T-cell (primary cell): Measurements from ENCODE around the gene MIOX. TPM values are rescaled to one million over a fixed set of nuclear protein-coding genes. Genes with fewer than 3 reads are reported as not detected.

Experiments
- ATAC-seq, 4 experiments: fragments of 200-7000 bp in 3 of 4; fragments of 150-1000 bp in 1 of 4; cut with Tn5 transposase; replicated peaks in 1 of 4; 1 replicate in 3 of 4; 2 replicates in 1 of 4; pipeline ENCODE4 v1.10.0; 2021; ENCODE audit warnings: moderate library complexity in 3 of 4, mild to moderate bottlenecking in 2 of 4, moderate number of reproducible peaks in 1 of 4
- CTCF ChIA-PET, 2 donors: fragments of 300-600 bp; sonication (Branson Sonifier 250); formaldehyde crosslinking; loops; one replicate each; lab custom pipeline; 2022; ENCODE audit warnings: antibody characterized with exemption in 2 of 2; lab: Charles Lee
- POLR2A ChIA-PET, 2 donors: fragments of 300-600 bp; sonication (Branson Sonifier 250); formaldehyde crosslinking; loops; one replicate each; lab custom pipeline; 2022; ENCODE audit warnings: antibody characterized with exemption in 2 of 2; lab: Charles Lee
- DNase-seq, 35 experiments: peaks; one replicate each; pipeline versions ENCODE4 v3.0.0 to v3.0.0-alpha.2; 2013 to 2023
- H3K27ac ChIP-seq: one replicate; pipeline ENCODE4 v1.5.1; 2013; ENCODE audit warnings: low read length
- H3K27me3 ChIP-seq, 2 experiments: replicated peaks in 1 of 2; 1 replicate in 1 of 2; 2 replicates in 1 of 2; pipeline versions ENCODE4 v1.6.1 to v1.7.0; 2013; ENCODE audit warnings: low read length in 1 of 2, mixed read lengths in 1 of 2; ENCODE audit not compliant: control insufficient read depth in 2 of 2, insufficient read depth in 2 of 2; ENCODE audit errors: extremely low read depth in 1 of 2
- H3K36me3 ChIP-seq, 2 donors: 1 replicate in 1 of 2; 2 replicates in 1 of 2; pipeline versions ENCODE4 v1.6.1 to v1.7.0; 2013; ENCODE audit warnings: low read length in 1 of 2; ENCODE audit not compliant: control insufficient read depth in 2 of 2, insufficient read depth in 1 of 2; ENCODE audit errors: extremely low read depth in 1 of 2
- H3K4me1 ChIP-seq, 2 experiments: 1 replicate in 1 of 2; 2 replicates in 1 of 2; pipeline versions ENCODE4 v1.6.1 to v1.7.0; 2013; ENCODE audit warnings: low read length in 2 of 2, mixed read lengths in 1 of 2; ENCODE audit not compliant: insufficient read depth in 2 of 2, control insufficient read depth in 1 of 2; ENCODE audit errors: extremely low read depth in 1 of 2
- H3K4me3 ChIP-seq, 2 donors: 1 replicate in 1 of 2; 2 replicates in 1 of 2; pipeline versions ENCODE4 v1.5.1 to v1.7.0; 2013; ENCODE audit warnings: mild to moderate bottlenecking in 2 of 2, low read length in 1 of 2, moderate library complexity in 1 of 2; ENCODE audit not compliant: control insufficient read depth in 1 of 2; ENCODE audit errors: extremely low read depth in 1 of 2
- H3K9me3 ChIP-seq: 2 replicates; pipeline ENCODE4 v1.7.0; 2013
- H3K27ac Mint-ChIP-seq, 2 donors: one replicate each; pipeline ENCODE4 v1.8.0; 2020 to 2021; ENCODE audit warnings: mild to moderate bottlenecking in 2 of 2, mixed read lengths in 2 of 2
- H3K27me3 Mint-ChIP-seq, 2 donors: one replicate each; pipeline ENCODE4 v1.8.0; 2021 to 2022; ENCODE audit warnings: mixed read lengths in 2 of 2
- H3K36me3 Mint-ChIP-seq: one replicate; pipeline ENCODE4 v1.8.0; 2021; ENCODE audit warnings: mixed read lengths
- H3K4me1 Mint-ChIP-seq, 3 donors: one replicate each; pipeline ENCODE4 v1.8.0; 2020 to 2022; ENCODE audit warnings: mixed read lengths in 3 of 3, mild to moderate bottlenecking in 1 of 3
- H3K4me3 Mint-ChIP-seq, 3 donors: one replicate each; pipeline ENCODE4 v1.8.0; 2020 to 2022; ENCODE audit warnings: mild to moderate bottlenecking in 3 of 3, mixed read lengths in 3 of 3, moderate library complexity in 3 of 3
- H3K9me3 Mint-ChIP-seq, 3 donors: one replicate each; pipeline ENCODE4 v1.8.0; 2020 to 2022; ENCODE audit warnings: mixed read lengths in 3 of 3
- WGBS: methylation state at CpG from one replicate; pipeline ENCODE4 v1.1.5; 2013; ENCODE audit warnings: missing lambda C conversion rate; ENCODE audit not compliant: insufficient coverage; 5-methylcytosine and 5-hydroxymethylcytosine counted together
- total RNA-seq, 35 experiments: library from RNA in 6 of 35; stranded (reverse) in 6 of 35; fragments of 120-200 nt in 1 of 35; gene quantifications; one replicate each; pipeline versions ENCODE4 v1.2.1 to v1.2.4 and lab custom pipeline; 2013 to 2026

The MIOX gene
- total RNA-seq, 5 donors from 2014 or later (not counting 1 experiment from before 2014, with no cell fraction given) = 0.36 to 0.70 (median 0.54) TPM; not detected in 1

GRCh38 chr22:50522208-50522805 is 35.6 kb downstream of the MIOX start:
- no peaks in the 10 kb centered on the region for H3K27me3 Mint-ChIP-seq
- Histone ChIP-seq H3K27ac (no peak overlapping the region), H3K9me3 (no peaks in the 10 kb centered on the region), H3K36me3 (peaks cover 43 to 56% of the 10 kb centered on the region in 2 donors), H3K27me3 (no peaks in the 10 kb centered on the region), H3K4me1 (peaks cover 6 to 24% of the 10 kb centered on the region in 2 experiments), H3K4me3 (no peak overlapping the region)
- H3K4me1 Mint-ChIP-seq = peaks cover 12 to 15% (median 14%) of the 10 kb centered on the region in 3 donors
- no peak for DNase-seq
- POLR2A ChIA-PET = interaction anchor here in 1 of 2 donors (0.8 kb wide), 1 partner anchor 16 kb away, joined by 3 read pairs; no protein-coding TSS in a partner anchor
- no peak overlapping the region for H3K4me3 Mint-ChIP-seq
- peaks cover 3% of the 10 kb centered on the region for H3K36me3 Mint-ChIP-seq
- CTCF ChIA-PET = interaction anchor here in 1 of 2 donors (1.0 kb wide), 1 partner anchor 52 kb away, joined by 3 read pairs; no protein-coding TSS in a partner anchor
- WGBS = 100% methylated on average over 5 of the region's 15 CpGs
- ATAC-seq = no peak
- H3K9me3 Mint-ChIP-seq = no peaks in the 10 kb centered on the region
- peak overlapping the region in 1 of 2 donors; percentile 28 for H3K27ac Mint-ChIP-seq

DNA sequence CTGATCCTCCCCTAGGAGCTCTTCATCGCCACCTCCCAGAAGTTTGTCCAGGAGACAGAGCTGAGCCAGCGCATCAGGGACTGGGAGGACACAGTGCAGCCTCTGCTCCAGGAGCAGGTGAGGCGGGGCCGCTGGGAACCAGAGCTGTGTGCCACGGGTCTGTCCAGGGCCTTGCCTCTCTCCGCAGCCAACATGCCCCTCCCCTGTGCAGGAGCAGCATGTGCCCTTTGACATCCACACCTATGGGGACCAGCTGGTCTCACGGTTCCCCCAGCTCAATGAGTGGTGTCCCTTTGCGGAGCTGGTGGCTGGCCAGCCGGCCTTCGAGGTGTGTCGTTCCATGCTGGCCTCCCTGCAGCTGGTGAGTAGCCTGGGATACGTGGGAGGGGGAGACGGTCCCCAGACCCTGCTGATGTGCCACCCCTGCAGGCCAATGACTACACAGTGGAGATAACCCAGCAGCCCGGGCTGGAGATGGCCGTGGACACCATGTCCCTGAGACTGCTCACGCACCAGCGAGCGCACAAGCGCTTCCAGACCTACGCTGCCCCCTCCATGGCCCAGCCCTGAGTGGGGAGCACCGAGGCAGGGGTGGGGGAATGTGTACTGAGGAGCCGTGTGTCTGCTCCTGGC is 36.3 kb downstream of the MIOX start:
- Histone ChIP-seq H3K27me3 (no peaks in the 10 kb centered on the region), H3K4me1 (peaks cover 6 to 29% of the 10 kb centered on the region in 2 experiments), H3K36me3 (peaks cover 36 to 50% of the 10 kb centered on the region in 2 donors), H3K27ac (no peak overlapping the region), H3K9me3 (no peaks in the 10 kb centered on the region), H3K4me3 (no peak overlapping the region)
- Mint-ChIP-seq H3K27ac (peak overlapping the region in 1 of 2 donors; percentile 36), H3K27me3 (no peaks in the 10 kb centered on the region), H3K4me1 (peaks cover 18 to 22% (median 21%) of the 10 kb centered on the region in 3 donors), H3K4me3 (peak overlapping the region in 1 of 3 donors; percentile 37), H3K9me3 (no peaks in the 10 kb centered on the region), H3K36me3 (peaks cover 3% of the 10 kb centered on the region)
- WGBS = 92% methylated on average over 13 of the region's 22 CpGs
- no peak for ATAC-seq
- DNase-seq = no peak
- CTCF ChIA-PET = interaction anchor here in 1 of 2 donors (1.0 kb wide), 1 partner anchor 53 kb away, joined by 3 read pairs; no protein-coding TSS in a partner anchor
- POLR2A ChIA-PET = interaction anchor here in 1 of 2 donors (0.8 kb wide), 1 partner anchor 16 kb away, joined by 3 read pairs; no protein-coding TSS in a partner anchor

GRCh38 chr22:50523458-50523805 is 36.8 kb downstream of the MIOX start:
- H3K9me3 ChIP-seq = no peaks in the 10 kb centered on the region
- H3K36me3 Mint-ChIP-seq = peaks cover 3% of the 10 kb centered on the region
- ChIA-PET POLR2A (no interaction called here), CTCF (no interaction called here)
- ATAC-seq (no peak), DNase-seq (no peak)
- H3K4me3 Mint-ChIP-seq = peak overlapping the region in 2 of 3 donors; percentile 8 to 37
- no peak overlapping the region for H3K27ac Mint-ChIP-seq
- H3K27ac ChIP-seq = no peak overlapping the region
- H3K4me3 ChIP-seq = no peak overlapping the region
- H3K9me3 Mint-ChIP-seq = no peaks in the 10 kb centered on the region
- H3K27me3 ChIP-seq = no peaks in the 10 kb centered on the region
- H3K27me3 Mint-ChIP-seq = no peaks in the 10 kb centered on the region
- H3K4me1 Mint-ChIP-seq = peaks cover 23 to 26% (median 26%) of the 10 kb centered on the region in 3 donors
- H3K36me3 ChIP-seq = peaks cover 31 to 45% of the 10 kb centered on the region in 2 donors
- 96% methylated on average over 16 of the region's 16 CpGs for WGBS
- peaks cover 6 to 34% of the 10 kb centered on the region in 2 experiments for H3K4me1 ChIP-seq

DNA sequence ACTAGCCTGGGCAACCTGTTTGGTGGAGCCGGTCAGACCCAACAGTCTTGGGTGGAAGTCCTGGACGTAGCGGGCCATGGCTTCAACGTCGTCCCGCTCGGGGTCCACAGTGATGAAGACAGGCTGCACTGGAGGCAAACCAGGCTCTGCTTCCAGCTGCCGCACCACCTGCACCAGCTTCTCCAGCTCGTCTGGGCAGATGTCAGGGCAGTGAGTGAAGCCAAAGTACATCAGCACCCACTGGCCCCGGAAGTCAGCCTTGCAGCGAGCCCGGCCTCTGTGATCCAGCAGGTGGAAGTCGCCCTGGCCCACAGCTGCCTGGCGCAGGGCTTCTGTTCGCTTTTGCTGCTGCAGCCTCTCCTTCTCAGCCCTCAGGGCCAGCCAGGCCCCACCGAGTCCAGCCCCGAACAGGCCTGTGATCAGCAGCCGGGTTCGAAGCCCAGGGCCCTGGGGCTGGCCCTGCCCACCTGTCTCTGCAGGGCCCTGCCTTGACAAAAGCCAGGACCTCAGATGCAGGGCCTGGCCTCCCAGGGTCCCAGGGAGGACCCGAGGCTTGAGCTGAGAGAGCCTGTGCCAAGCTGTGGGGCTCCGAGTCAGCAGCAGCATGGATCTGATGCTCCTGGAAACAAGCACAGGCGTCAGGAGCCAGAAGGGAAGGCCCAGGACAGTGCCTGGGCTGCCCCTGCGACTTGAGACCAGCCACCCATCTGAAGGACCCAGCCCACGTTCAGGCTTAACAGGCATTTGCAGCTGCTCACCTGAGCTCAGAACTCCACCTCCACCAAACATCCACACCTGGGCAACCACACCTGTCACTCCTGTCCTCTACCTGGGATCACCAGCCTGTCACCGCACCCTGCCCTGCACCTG is 37.4 kb downstream of the MIOX start:
- CTCF ChIA-PET = interaction anchor here in 1 of 2 donors (2.3 to 2.4 kb wide), 2 partner anchors 15 to 16 kb away, joined by 62 to 70 read pairs; partner anchors contain the start of genes LMF2 and NCAPH2
- H3K9me3 Mint-ChIP-seq = no peaks in the 10 kb centered on the region
- H3K36me3 Mint-ChIP-seq = peaks cover 3% of the 10 kb centered on the region
- H3K27me3 Mint-ChIP-seq = no peaks in the 10 kb centered on the region
- Histone ChIP-seq H3K27me3 (no peaks in the 10 kb centered on the region), H3K36me3 (peaks cover 25 to 39% of the 10 kb centered on the region in 2 donors), H3K9me3 (no peaks in the 10 kb centered on the region), H3K4me3 (peak overlapping the region; percentile 62 to 65), H3K27ac (no peak overlapping the region), H3K4me1 (peaks cover 6 to 40% of the 10 kb centered on the region in 2 experiments)
- ATAC-seq = no peak
- DNase-seq = no peak
- WGBS = 91% methylated on average over 23 of the region's 25 CpGs
- H3K4me1 Mint-ChIP-seq = peaks cover 28 to 32% (median 29%) of the 10 kb centered on the region in 3 donors
- H3K27ac Mint-ChIP-seq = peak overlapping the region; percentile 74 to 89
- peak overlapping the region; percentile 83 to 87 (median 84) for H3K4me3 Mint-ChIP-seq
- POLR2A ChIA-PET = no interaction called here

DNA sequence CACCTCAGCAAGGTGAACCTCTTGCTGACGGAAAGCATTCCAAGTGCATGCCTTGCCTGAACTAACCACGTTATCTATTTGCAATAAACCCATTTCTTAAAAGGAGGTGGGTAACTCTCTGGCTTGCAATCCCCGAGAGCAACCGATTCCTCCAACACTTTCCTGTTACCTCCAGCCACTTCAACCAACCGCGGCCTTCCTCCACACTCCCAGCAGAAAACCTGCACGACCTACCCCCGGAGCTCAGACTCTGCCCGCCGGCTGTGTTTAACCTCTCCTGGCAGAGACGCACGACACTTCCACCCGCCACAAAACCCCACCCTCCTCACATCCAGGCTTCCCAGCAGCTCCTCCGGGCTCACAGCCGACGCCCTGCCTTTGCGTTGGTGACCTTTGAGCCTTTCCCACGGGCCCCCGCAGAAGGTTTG is 38.0 kb downstream of the MIOX start:
- Mint-ChIP-seq H3K27me3 (no peaks in the 10 kb centered on the region), H3K36me3 (peaks cover 3% of the 10 kb centered on the region), H3K4me1 (peaks cover 28 to 33% (median 29%) of the 10 kb centered on the region in 3 donors), H3K9me3 (no peaks in the 10 kb centered on the region), H3K27ac (peak overlapping the region; percentile 74 to 89), H3K4me3 (peak overlapping the region; percentile 83 to 87 (median 84))
- DNase-seq (no peak), ATAC-seq (no peak)
- Histone ChIP-seq H3K4me3 (peak overlapping the region; percentile 62 to 65), H3K36me3 (peaks cover 20 to 33% of the 10 kb centered on the region in 2 donors), H3K27ac (peak overlapping the region; percentile 43), H3K27me3 (no peaks in the 10 kb centered on the region), H3K4me1 (peaks cover 6 to 46% of the 10 kb centered on the region in 2 experiments), H3K9me3 (no peaks in the 10 kb centered on the region)
- ChIA-PET CTCF (interaction anchor here in 1 of 2 donors (0.6 to 2.4 kb wide), 6 partner anchors 9 to 122 kb away, joined by 4 to 70 read pairs (median 25); partner anchors contain the start of genes LMF2, NCAPH2 and SYCE3), POLR2A (interaction anchor here (1.3 to 1.8 kb wide), 4 partner anchors 15 to 55 kb away, joined by 4 to 21 read pairs (median 15); partner anchors contain the start of genes LMF2 (in 2 of the 2) and NCAPH2 (in 2 of the 2))
- WGBS = 6% methylated on average over 15 of the region's 19 CpGs
